Fibroblast of pulmonary artery (primary cell): ENCODE measurements around the gene RRP1.

Source experiments
- DNase-seq: peaks from one replicate; pipeline ENCODE4 v3.0.0-alpha.2; 2010; ENCODE audit warnings: low read depth
- H3K4me3 ChIP-seq: replicated peaks from 2 replicates; pipeline ENCODE4 v1.5.1; 2011; ENCODE audit warnings: low read depth, mild to moderate bottlenecking, control low read depth, low read length, moderate library complexity
- CTCF ChIP-seq: IDR thresholded peaks from 2 replicates; pipeline ENCODE4 v1.5.1; 2011; ENCODE audit warnings: mild to moderate bottlenecking, control low read depth, low read length, inconsistent platforms; ENCODE audit errors: missing control alignments

Gene RRP1

GRCh38 chr21:43845386-43845785, 56.0 kb downstream of the RRP1 start:
- DNase-seq: no peak
- no peak for TF ChIP-seq CTCF
- H3K4me3 ChIP-seq: no peak overlapping the region

GRCh38 chr21:43846430-43846829, 57.1 kb downstream of the RRP1 start:
- TF ChIP-seq CTCF: no peak
- DNase-seq: no peak
- H3K4me3 ChIP-seq: no peak overlapping the region

- no peak overlapping the region for H3K4me3 ChIP-seq
- TF ChIP-seq CTCF: no peak
- no peak for DNase-seq
Observed at GRCh38 chr21:43847301-43847700, 57.9 kb downstream of the RRP1 start.

GRCh38 chr21:43848771-43849170, 59.4 kb downstream of the RRP1 start:
- no peak for DNase-seq
- no peak overlapping the region for H3K4me3 ChIP-seq
- no peak for TF ChIP-seq CTCF

- TF ChIP-seq CTCF: no peak
- no peak overlapping the region for H3K4me3 ChIP-seq
- no peak for DNase-seq
Observed at GRCh38 chr21:43849532-43850299, 60.3 kb downstream of the RRP1 start.

- H3K4me3 ChIP-seq: no peak overlapping the region
- DNase-seq: no peak
- TF ChIP-seq CTCF: no peak
Observed at GRCh38 chr21:43850728-43851295, 61.4 kb downstream of the RRP1 start.

- no peak for DNase-seq
- H3K4me3 ChIP-seq: no peak overlapping the region
- no peak for TF ChIP-seq CTCF
Observed at GRCh38 chr21:43851593-43851992, 62.2 kb downstream of the RRP1 start.
